DOHH2 (cell line): Measurements from ENCODE around the gene TM4SF4.

Experiments
- CTCF ChIP-seq: fragments of 200-600 bp; sonication (generic); IDR thresholded peaks from one replicate; pipeline ENCODE4 v1.5.1; 2014; ENCODE audit warnings: antibody characterized with exemption, mild to moderate bottlenecking, low read depth, low read length; ENCODE audit not compliant: poor library complexity, severe bottlenecking
- EZH2phosphoT487 ChIP-seq: fragments of 200-600 bp; sonication (generic); IDR thresholded peaks from 2 replicates; pipeline ENCODE4 v1.6.1; 2017; ENCODE audit warnings: borderline replicate concordance, mild to moderate bottlenecking, antibody characterized with exemption, low read length, moderate library complexity, mixed read lengths

- no peak for TF ChIP-seq CTCF
- TF ChIP-seq EZH2phosphoT487 = no peak
Measured at GRCh38 chr3:149494759-149495580, 20.5 kb downstream of the TM4SF4 start.
